Erythroblast (primary cell): Measurements from ENCODE around the gene ADCY5.
A peak's percentile ranks its signal among the peaks of the same experiment; 100 is the strongest.
"Not testable (repeated sequence)": the region's sequence is repeated elsewhere in the genome, so short reads cannot be mapped to it uniquely, and the experiment has no call there.

Experiments
- DNase-seq, 2 experiments: peaks; one replicate each; lab custom pipeline; 2025; lab: John Stamatoyannopoulos, UW
- GATA1 ChIP-seq: IDR thresholded peaks from 2 replicates; pipeline ENCODE4 v1.6.1; 2011; ENCODE audit warnings: low read depth, mild to moderate bottlenecking, control low read depth, low read length, moderate library complexity
- POLR2A ChIP-seq: IDR thresholded peaks from 2 replicates; pipeline ENCODE4 v1.6.1; 2011; ENCODE audit warnings: mild to moderate bottlenecking, low read length

Gene ADCY5

GRCh38 chr3:123263941-123264340 lies 184.9 kb downstream of the ADCY5 start:
- no peak for DNase-seq
- TF ChIP-seq GATA1 (no peak), POLR2A (no peak)

- DNase-seq: no peak
- TF ChIP-seq POLR2A (no peak), GATA1 (no peak)
These were observed 186.0 kb downstream of the ADCY5 start for GRCh38 chr3:123262868-123263267.

DNA sequence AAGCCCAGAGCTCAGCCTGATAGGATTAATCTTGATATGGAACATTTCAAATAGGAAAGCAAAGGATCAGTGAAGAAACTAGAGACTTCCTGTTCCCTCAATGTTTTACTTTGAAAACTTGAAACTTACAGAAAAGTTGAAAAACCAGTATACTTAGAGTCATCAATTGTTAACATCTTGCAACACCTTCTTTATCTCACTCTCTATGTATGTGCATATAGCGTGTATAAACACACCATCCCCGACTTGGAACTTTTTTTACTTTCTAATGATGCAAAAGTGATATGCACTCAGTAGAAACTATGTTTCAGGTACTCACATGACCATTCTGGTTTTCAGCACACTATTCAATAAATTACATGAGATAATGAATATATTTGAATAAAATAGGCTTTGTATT lies 186.7 kb downstream of the ADCY5 start:
- TF ChIP-seq GATA1: no peak
- no peak for TF ChIP-seq POLR2A
- DNase-seq: no peak

DNA sequence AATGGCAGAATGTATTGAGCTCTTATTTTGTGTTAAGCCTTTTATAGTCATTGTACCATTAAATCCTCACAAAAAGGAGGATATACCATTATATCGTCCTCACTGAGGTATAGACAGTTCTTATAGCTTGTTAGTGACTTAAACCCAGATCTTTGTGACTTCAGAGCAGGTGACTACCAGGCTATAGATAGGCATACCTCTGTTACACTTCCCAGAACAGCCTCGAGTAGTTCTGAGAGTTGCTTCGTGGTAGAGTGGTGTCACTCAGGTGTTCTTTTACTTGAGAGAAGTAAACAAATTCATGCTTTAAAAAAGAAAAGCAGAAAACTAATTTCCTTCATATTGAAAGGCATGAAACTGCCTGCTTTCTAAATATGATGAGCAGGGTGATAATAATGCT lies 187.2 kb downstream of the ADCY5 start:
- no peak for DNase-seq

GRCh38 chr3:123258811-123259420 lies 190.0 kb downstream of the ADCY5 start:
- TF ChIP-seq POLR2A: no peak
- no peak for TF ChIP-seq GATA1
- DNase-seq: peak; percentile 60

More for the DNA sequence above, 187.2 kb downstream of the ADCY5 start:
- TF ChIP-seq GATA1: no peak
- TF ChIP-seq POLR2A: no peak

- no peak for TF ChIP-seq GATA1
- no peak for TF ChIP-seq POLR2A
- DNase-seq: no peak
These were observed 190.5 kb downstream of the ADCY5 start for GRCh38 chr3:123258359-123258758.

GRCh38 chr3:123256256-123256655 lies 192.6 kb downstream of the ADCY5 start:
- TF ChIP-seq GATA1 (no peak), POLR2A (no peak)
- DNase-seq: no peak

DNA sequence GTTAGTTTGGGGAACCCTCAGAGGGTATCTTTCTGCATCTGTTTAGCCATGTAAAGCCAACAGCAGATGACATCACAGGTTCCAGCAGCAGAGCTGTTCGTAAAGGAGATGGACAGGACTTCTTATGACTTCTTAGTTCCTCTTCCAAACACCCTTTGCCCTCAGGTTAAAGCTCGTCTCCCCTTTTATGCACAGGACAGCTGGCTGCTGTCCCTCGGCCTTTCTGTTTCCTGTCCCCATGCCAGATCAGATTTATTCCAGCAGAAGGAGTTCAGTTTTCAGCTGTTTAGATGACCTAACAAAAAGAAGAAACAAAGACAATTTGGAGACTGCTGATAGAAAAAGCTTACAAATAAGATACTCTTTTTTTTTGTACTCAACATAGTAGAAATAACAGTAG lies 202.0 kb downstream of the ADCY5 start:
- TF ChIP-seq GATA1 (no peak), POLR2A (no peak)

GRCh38 chr3:123244128-123244527 lies 204.8 kb downstream of the ADCY5 start:
- no peak for DNase-seq
- no peak for TF ChIP-seq POLR2A
- TF ChIP-seq GATA1: no peak

More for the DNA sequence above, 202.0 kb downstream of the ADCY5 start:
- DNase-seq: no peak

- TF ChIP-seq POLR2A: no peak
- TF ChIP-seq GATA1: no peak
- DNase-seq: no peak
These were observed 209.1 kb downstream of the ADCY5 start for GRCh38 chr3:123239756-123240155.

DNA sequence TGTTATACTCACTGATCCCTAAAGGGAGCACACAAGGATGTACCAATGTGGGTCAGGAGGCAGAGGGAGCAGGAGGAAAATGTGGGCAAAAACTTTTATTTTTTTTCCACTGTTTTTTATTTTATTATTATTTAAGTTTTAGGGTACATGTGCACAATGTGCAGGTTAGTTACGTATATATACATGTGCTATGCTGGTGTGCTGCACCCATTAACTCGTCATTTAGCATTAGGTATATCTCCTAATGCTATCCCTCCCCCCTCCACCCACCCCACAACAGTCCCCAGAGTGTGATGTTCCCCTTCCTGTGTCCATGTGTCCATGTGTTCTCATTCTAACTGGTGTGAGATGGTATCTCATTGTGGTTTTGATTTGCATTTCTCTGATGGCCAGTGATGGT lies 209.7 kb downstream of the ADCY5 start:
- DNase-seq: not testable (repeated sequence)

DNA sequence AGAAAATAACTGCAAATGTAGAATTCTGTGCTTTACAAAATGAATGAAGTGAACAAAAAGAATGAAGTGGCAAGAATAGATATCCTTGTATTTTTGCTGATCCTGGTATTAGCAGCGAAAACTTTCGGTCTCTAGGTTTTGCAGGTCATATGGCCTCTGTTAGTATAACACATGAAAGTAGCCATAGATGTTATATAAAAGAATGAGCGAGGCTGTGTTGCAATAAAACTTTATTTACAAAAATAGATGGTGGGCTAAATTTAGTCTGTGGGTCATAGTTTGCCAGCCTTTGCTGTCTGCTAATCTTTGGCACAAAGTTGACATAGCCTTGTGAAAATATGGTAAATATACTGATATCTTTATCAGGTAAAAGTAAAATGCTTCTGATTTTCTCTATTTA lies 212.0 kb downstream of the ADCY5 start:
- no peak for DNase-seq
- TF ChIP-seq POLR2A (no peak), GATA1 (no peak)
